ENCODE data around the gene RIMS4. TPM values are rescaled to one million over a fixed set of nuclear protein-coding genes. Genes with fewer than 3 reads are reported as not detected.

RIMS4 gene
- total and polyA plus RNA-seq, 2 of the 13 experiments (the other 11 are each of a cell fraction or from before 2014, with no cell fraction given) = 0.01 to 0.07 TPM

GRCh38 chr20:44762466-44763140 is 47.7 kb downstream of the RIMS4 start:
- no peaks in the 10 kb centered on the region for H3K4me1 ChIP-seq (ENCODE audit: insufficient read depth, low read length)
- H3K9me3 ChIP-seq (ENCODE audit: low read length) = no peaks in the 10 kb centered on the region
- peaks cover 0 to 55% of the 10 kb centered on the region in 2 experiments; a peak in 2 of 5 replicates for H3K27me3 ChIP-seq (ENCODE audit: control insufficient read depth in 1 of 2, insufficient read depth in 2 of 2, low read length in 2 of 2)
- H3K79me2 ChIP-seq (ENCODE audit: insufficient read depth, low read length) = no peaks in the 10 kb centered on the region
- no peak overlapping the region for H2AFZ ChIP-seq (ENCODE audit: low read length)
- no peak overlapping the region for H3K4me2 ChIP-seq (ENCODE audit: low read depth, low read length)
- 23% methylated on average over 7 of the region's 10 CpGs for WGBS (ENCODE audit: low lambda C conversion rate)
- no peaks in the 10 kb centered on the region for H4K20me1 ChIP-seq (ENCODE audit: insufficient read depth, low read length)
- ChIA-PET POLR2A (no interaction called here), CTCF (ENCODE audit: low intra/inter-chr PET ratio, low total read pairs) (no interaction called here)
- H3K27ac ChIP-seq (ENCODE audit: extremely low read length, insufficient read depth, low read length) = no peak overlapping the region
- no peak overlapping the region for H3K9ac ChIP-seq (ENCODE audit: insufficient read depth, low read depth, low read length)
- DNase-seq (ENCODE audit: low spot score) = no peak
- no peaks in the 10 kb centered on the region for H3K36me3 ChIP-seq (replicated peaks in 1 of 2; ENCODE audit: control insufficient read depth in 1 of 2, insufficient read depth in 2 of 2, low read length in 2 of 2)
- intact Hi-C loops (cut with micrococcal nuclease; ENCODE audit: unreplicated experiment) = no loop called here
- in situ Hi-C loops (cut with HindIII; ENCODE audit: extremely low pct_ligation_motif_present, low pct_unique_long_range_greater_than_20kb) = no loop called here
- TF ChIP-seq ZNF570 (CRISPR knock-in tag; IDR thresholded peaks at IDR 0.05; ENCODE audit: borderline replicate concordance) (no peak), ATRX (CRISPR knock-in tag; IDR thresholded peaks at IDR 0.05; ENCODE audit: borderline replicate concordance) (no peak), ZNF17 (CRISPR knock-in tag; IDR thresholded peaks at IDR 0.05) (no peak), ZFY (CRISPR knock-in tag; IDR thresholded peaks at IDR 0.05) (no peak), ZBTB40 (IDR thresholded peaks at IDR 0.05) (no peak), ZBTB40 (CRISPR knock-in tag; IDR thresholded peaks at IDR 0.05) (no peak), SKIL (CRISPR knock-in tag; IDR thresholded peaks at IDR 0.05; ENCODE audit: borderline replicate concordance) (no peak), CHD2 (IDR thresholded peaks at IDR 0.05; ENCODE audit: low read depth, low read length) (no peak)
- H3K4me3 ChIP-seq (replicated peaks in 1 of 3; ENCODE audit: insufficient read depth in 1 of 3, low read depth in 2 of 3, low read length in 3 of 3) = no peak overlapping the region
- no TSS peak for BruUV-seq (replicated peaks)
- no peak for FAIRE-seq
- ATAC-seq = no peak
